HG03159 (cell line): Measurements from ENCODE around the gene PYGL.
"Not testable (repeated sequence)": the region's sequence is repeated elsewhere in the genome, so short reads cannot be mapped to it uniquely, and the experiment has no call there.

Source experiments
- ATAC-seq: cut with Tn5 transposase; IDR thresholded peaks from one replicate; pipeline ENCODE4 v1.9.1; 2021; ENCODE audit warnings: mild to moderate bottlenecking, moderate library complexity; ENCODE audit not compliant: unreplicated experiment

PYGL gene

GRCh38 chr14:50943943-50944646 lies at the start of gene PYGL:
PYGL (minus strand) TSS chr14:50944483; CDS start chr14:50944403, 80 bp downstream.
- ATAC-seq, result peak; percentile 66

- ATAC-seq, result no peak
These were observed 41.6 kb upstream of the PYGL start for GRCh38 chr14:50985859-50986331.

GRCh38 chr14:50985124-50985858 lies 41.0 kb upstream of the PYGL start:
- ATAC-seq, result no peak

GRCh38 chr14:50984036-50984710 lies 39.9 kb upstream of the PYGL start:
- ATAC-seq, result no peak

GRCh38 chr14:50979941-50980850 lies 35.9 kb upstream of the PYGL start:
- no peak for ATAC-seq

GRCh38 chr14:50978888-50979287 lies 34.6 kb upstream of the PYGL start:
- ATAC-seq, result peak; percentile 96

- no peak for ATAC-seq
These were observed 34.2 kb upstream of the PYGL start for GRCh38 chr14:50978529-50978871.

- peak; percentile 45 for ATAC-seq
These were observed 33.7 kb upstream of the PYGL start for GRCh38 chr14:50977863-50978528.

- no peak for ATAC-seq
These were observed 29.8 kb upstream of the PYGL start for GRCh38 chr14:50974118-50974517.

GRCh38 chr14:50972734-50973133 lies 28.5 kb upstream of the PYGL start:
- no peak for ATAC-seq

- no peak for ATAC-seq
These were observed 26.9 kb upstream of the PYGL start for GRCh38 chr14:50970886-50971781.

- no peak for ATAC-seq
These were observed 23.5 kb upstream of the PYGL start for GRCh38 chr14:50967790-50968189.

- ATAC-seq, result no peak
These were observed 22.8 kb upstream of the PYGL start for GRCh38 chr14:50967103-50967502.

GRCh38 chr14:50964683-50965390 lies 20.6 kb upstream of the PYGL start:
- ATAC-seq, result no peak

GRCh38 chr14:50963919-50964318 lies 19.6 kb upstream of the PYGL start:
- ATAC-seq, result no peak

GRCh38 chr14:50961605-50962221 lies 17.4 kb upstream of the PYGL start:
- no peak for ATAC-seq

GRCh38 chr14:50957296-50957695 lies 13.0 kb upstream of the PYGL start:
- ATAC-seq, result no peak

- ATAC-seq, result not testable (repeated sequence)
These were observed 12.1 kb upstream of the PYGL start for GRCh38 chr14:50956421-50956820.
